ENCODE measurements around the gene SIRT3.

SIRT3 gene

GRCh38 chr11:261624-262023 lies 25.5 kb upstream of the SIRT3 start:
- Mint-ChIP-seq H3K4me3 (no peak overlapping the region), H3K27ac (no peak overlapping the region), H3K4me1 (ENCODE audit: low read depth in 2 of 2) (peaks cover 0 to 7% of the 10 kb centered on the region in 2 donors), H3K36me3 (ENCODE audit: insufficient read depth) (peaks cover 4% of the 10 kb centered on the region), H3K27me3 (peaks cover 10 to 25% of the 10 kb centered on the region in 2 donors), H3K9me3 (no peaks in the 10 kb centered on the region)
- ATAC-seq (replicated peaks) (no peak), DNase-seq (no peak)

GRCh38 chr11:259413-259812 lies 23.3 kb upstream of the SIRT3 start:
- peaks cover 0 to 7% of the 10 kb centered on the region in 2 donors for H3K4me1 Mint-ChIP-seq (ENCODE audit: low read depth in 2 of 2)
- DNase-seq, result no peak
- no peaks in the 10 kb centered on the region for H3K36me3 Mint-ChIP-seq (ENCODE audit: insufficient read depth)
- no peak for ATAC-seq (replicated peaks)
- H3K9me3 Mint-ChIP-seq, result no peaks in the 10 kb centered on the region
- H3K4me3 Mint-ChIP-seq, result no peak overlapping the region
- peaks cover 10 to 25% of the 10 kb centered on the region in 2 donors for H3K27me3 Mint-ChIP-seq
- H3K27ac Mint-ChIP-seq, result no peak overlapping the region

GRCh38 chr11:257766-258493 lies 21.8 kb upstream of the SIRT3 start:
- Mint-ChIP-seq H3K27me3 (peaks cover 10 to 25% of the 10 kb centered on the region in 2 donors), H3K4me3 (no peak overlapping the region), H3K36me3 (ENCODE audit: insufficient read depth) (peaks cover 6% of the 10 kb centered on the region), H3K27ac (no peak overlapping the region), H3K9me3 (no peaks in the 10 kb centered on the region), H3K4me1 (ENCODE audit: low read depth in 2 of 2) (peaks cover 0 to 7% of the 10 kb centered on the region in 2 donors)
- ATAC-seq (replicated peaks) (no peak), DNase-seq (no peak)

GRCh38 chr11:256952-257737 lies 21.0 kb upstream of the SIRT3 start:
- Mint-ChIP-seq H3K27ac (no peak overlapping the region), H3K9me3 (no peaks in the 10 kb centered on the region), H3K4me1 (ENCODE audit: low read depth in 2 of 2) (peaks cover 0 to 5% of the 10 kb centered on the region in 2 donors), H3K4me3 (no peak overlapping the region), H3K27me3 (peaks cover 10 to 25% of the 10 kb centered on the region in 2 donors), H3K36me3 (ENCODE audit: insufficient read depth) (peaks cover 12% of the 10 kb centered on the region)
- DNase-seq, result no peak
- ATAC-seq (replicated peaks), result no peak

GRCh38 chr11:255816-256215 lies 19.7 kb upstream of the SIRT3 start:
- H3K27ac Mint-ChIP-seq, result no peak overlapping the region
- no peak overlapping the region for H3K4me3 Mint-ChIP-seq
- H3K9me3 Mint-ChIP-seq, result no peaks in the 10 kb centered on the region
- H3K36me3 Mint-ChIP-seq (ENCODE audit: insufficient read depth), result peaks cover 24% of the 10 kb centered on the region
- ATAC-seq (replicated peaks) (no peak), DNase-seq (no peak)
- H3K4me1 Mint-ChIP-seq (ENCODE audit: low read depth in 2 of 2), result peaks cover 7 to 8% of the 10 kb centered on the region in 2 donors
- H3K27me3 Mint-ChIP-seq, result peaks cover 10 to 25% of the 10 kb centered on the region in 2 donors

- H3K27ac Mint-ChIP-seq, result no peak overlapping the region
- H3K4me3 Mint-ChIP-seq, result no peak overlapping the region
- H3K36me3 Mint-ChIP-seq (ENCODE audit: insufficient read depth), result peaks cover 30% of the 10 kb centered on the region
- H3K27me3 Mint-ChIP-seq, result peaks cover 10 to 24% of the 10 kb centered on the region in 2 donors
- peaks cover 8 to 9% of the 10 kb centered on the region in 2 donors for H3K4me1 Mint-ChIP-seq (ENCODE audit: low read depth in 2 of 2)
- DNase-seq (no peak), ATAC-seq (replicated peaks) (no peak)
- no peaks in the 10 kb centered on the region for H3K9me3 Mint-ChIP-seq
Observed at GRCh38 chr11:255176-255575, 19.0 kb upstream of the SIRT3 start.

- H3K4me3 Mint-ChIP-seq, result no peak overlapping the region
- DNase-seq (no peak), ATAC-seq (replicated peaks) (no peak)
- peaks cover 9 to 12% of the 10 kb centered on the region in 2 donors for H3K4me1 Mint-ChIP-seq (ENCODE audit: low read depth in 2 of 2)
- H3K27me3 Mint-ChIP-seq, result peaks cover 0 to 11% of the 10 kb centered on the region in 2 donors
- no peak overlapping the region for H3K27ac Mint-ChIP-seq
- peaks cover 39% of the 10 kb centered on the region for H3K36me3 Mint-ChIP-seq (ENCODE audit: insufficient read depth)
- H3K9me3 Mint-ChIP-seq, result no peaks in the 10 kb centered on the region
Observed at GRCh38 chr11:253886-254270, 17.7 kb upstream of the SIRT3 start.

GRCh38 chr11:253160-253885 lies 17.2 kb upstream of the SIRT3 start:
- peaks cover 44% of the 10 kb centered on the region for H3K36me3 Mint-ChIP-seq (ENCODE audit: insufficient read depth)
- no peak overlapping the region for H3K4me3 Mint-ChIP-seq
- ATAC-seq (replicated peaks), result no peak
- no peaks in the 10 kb centered on the region for H3K9me3 Mint-ChIP-seq
- no peak for DNase-seq
- H3K27ac Mint-ChIP-seq, result peak overlapping the region in 1 of 2 donors; percentile 54
- peaks cover 9 to 12% of the 10 kb centered on the region in 2 donors for H3K4me1 Mint-ChIP-seq (ENCODE audit: low read depth in 2 of 2)
- H3K27me3 Mint-ChIP-seq, result peaks cover 0 to 6% of the 10 kb centered on the region in 2 donors

GRCh38 chr11:252666-253065 lies 16.5 kb upstream of the SIRT3 start:
- Mint-ChIP-seq H3K4me3 (no peak overlapping the region), H3K36me3 (ENCODE audit: insufficient read depth) (peaks cover 51% of the 10 kb centered on the region), H3K9me3 (no peaks in the 10 kb centered on the region), H3K27ac (peak overlapping the region in 1 of 2 donors; percentile 62), H3K4me1 (ENCODE audit: low read depth in 2 of 2) (peaks cover 4 to 12% of the 10 kb centered on the region in 2 donors), H3K27me3 (no peaks in the 10 kb centered on the region)
- DNase-seq (no peak), ATAC-seq (replicated peaks) (no peak)

GRCh38 chr11:251550-251949 lies 15.4 kb upstream of the SIRT3 start:
- Mint-ChIP-seq H3K36me3 (ENCODE audit: insufficient read depth) (peaks cover 62% of the 10 kb centered on the region), H3K27me3 (no peaks in the 10 kb centered on the region), H3K4me1 (ENCODE audit: low read depth in 2 of 2) (peaks cover 4 to 12% of the 10 kb centered on the region in 2 donors), H3K9me3 (no peaks in the 10 kb centered on the region), H3K4me3 (no peak overlapping the region), H3K27ac (peak overlapping the region; percentile 11 to 62)
- ATAC-seq (replicated peaks), result no peak
- DNase-seq, result no peak

- Mint-ChIP-seq H3K36me3 (ENCODE audit: insufficient read depth) (peaks cover 69% of the 10 kb centered on the region), H3K27me3 (no peaks in the 10 kb centered on the region), H3K9me3 (no peaks in the 10 kb centered on the region), H3K4me3 (no peak overlapping the region), H3K4me1 (ENCODE audit: low read depth in 2 of 2) (peaks cover 4 to 12% of the 10 kb centered on the region in 2 donors), H3K27ac (peak overlapping the region in 1 of 2 donors; percentile 20)
- DNase-seq (peak; percentile 76 to 81 (median 78)), ATAC-seq (replicated peaks) (peak; percentile 100)
Observed at GRCh38 chr11:250740-251299, 14.7 kb upstream of the SIRT3 start.

- no peak for ATAC-seq (replicated peaks)
- H3K4me3 Mint-ChIP-seq, result no peak overlapping the region
- H3K27me3 Mint-ChIP-seq, result no peaks in the 10 kb centered on the region
- no peaks in the 10 kb centered on the region for H3K9me3 Mint-ChIP-seq
- peaks cover 6 to 12% of the 10 kb centered on the region in 2 donors for H3K4me1 Mint-ChIP-seq (ENCODE audit: low read depth in 2 of 2)
- DNase-seq, result no peak
- H3K36me3 Mint-ChIP-seq (ENCODE audit: insufficient read depth), result peaks cover 75% of the 10 kb centered on the region
- no peak overlapping the region for H3K27ac Mint-ChIP-seq
Observed at GRCh38 chr11:250274-250673, 14.1 kb upstream of the SIRT3 start.

GRCh38 chr11:249062-249461 lies 12.9 kb upstream of the SIRT3 start:
- Mint-ChIP-seq H3K4me1 (ENCODE audit: low read depth in 2 of 2) (peaks cover 6 to 12% of the 10 kb centered on the region in 2 donors), H3K27me3 (no peaks in the 10 kb centered on the region), H3K27ac (peak overlapping the region in 1 of 2 donors; percentile 65), H3K4me3 (no peak overlapping the region), H3K9me3 (no peaks in the 10 kb centered on the region), H3K36me3 (ENCODE audit: insufficient read depth) (peaks cover 87% of the 10 kb centered on the region)
- no peak for ATAC-seq (replicated peaks)
- DNase-seq, result no peak
